Right lobe of liver (tissue), 4 donors: Measurements from ENCODE around the gene TAS2R41.

Experiments used
- POLR2A ChIP-seq: fragments of 450-650 bp; IDR thresholded peaks from one replicate; pipeline ENCODE4 v1.6.1; 2017; ENCODE audit warnings: antibody characterized with exemption, mild to moderate bottlenecking
- TF ChIP-seq, protein P1 (sequence below), 4 donors: fragments of 200-600 bp in 3 of 4; fragments of 450-650 bp in 1 of 4; IDR thresholded peaks; one replicate each; pipeline versions ENCODE4 v1.5.1 to v1.8.0; 2016 to 2022; ENCODE audit warnings: antibody characterized with exemption in 4 of 4, mild to moderate bottlenecking in 2 of 4
- donor health status: DM: no; HTN: no; CAD: no.
- donor health status: DM: no; HTN: no; CAD: no.
- donor health status: DM: no; HTN: yes; CAD: no.

DNA sequence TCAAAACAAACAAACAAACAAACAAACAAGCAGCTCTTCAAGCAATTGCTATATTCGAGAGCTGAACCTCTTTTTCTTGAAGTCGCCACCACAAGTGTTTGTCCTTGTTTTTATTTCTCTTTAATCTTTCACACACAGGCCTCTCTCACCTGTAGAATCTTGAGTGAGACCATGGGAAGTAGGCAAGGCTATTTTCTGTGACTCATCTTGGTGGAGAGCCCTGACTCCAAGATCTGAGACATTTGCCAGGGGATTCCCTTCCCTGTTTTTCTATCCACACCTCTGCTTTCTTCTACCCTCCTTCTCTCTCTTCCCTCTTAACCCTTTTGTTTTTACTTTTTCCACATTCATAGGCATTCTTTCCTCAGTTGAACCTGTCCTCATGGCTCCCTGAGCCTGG, 42.4 kb upstream of the TAS2R41 start:
- TF ChIP-seq POLR2A = no peak
- TF ChIP-seq, protein P1, sequence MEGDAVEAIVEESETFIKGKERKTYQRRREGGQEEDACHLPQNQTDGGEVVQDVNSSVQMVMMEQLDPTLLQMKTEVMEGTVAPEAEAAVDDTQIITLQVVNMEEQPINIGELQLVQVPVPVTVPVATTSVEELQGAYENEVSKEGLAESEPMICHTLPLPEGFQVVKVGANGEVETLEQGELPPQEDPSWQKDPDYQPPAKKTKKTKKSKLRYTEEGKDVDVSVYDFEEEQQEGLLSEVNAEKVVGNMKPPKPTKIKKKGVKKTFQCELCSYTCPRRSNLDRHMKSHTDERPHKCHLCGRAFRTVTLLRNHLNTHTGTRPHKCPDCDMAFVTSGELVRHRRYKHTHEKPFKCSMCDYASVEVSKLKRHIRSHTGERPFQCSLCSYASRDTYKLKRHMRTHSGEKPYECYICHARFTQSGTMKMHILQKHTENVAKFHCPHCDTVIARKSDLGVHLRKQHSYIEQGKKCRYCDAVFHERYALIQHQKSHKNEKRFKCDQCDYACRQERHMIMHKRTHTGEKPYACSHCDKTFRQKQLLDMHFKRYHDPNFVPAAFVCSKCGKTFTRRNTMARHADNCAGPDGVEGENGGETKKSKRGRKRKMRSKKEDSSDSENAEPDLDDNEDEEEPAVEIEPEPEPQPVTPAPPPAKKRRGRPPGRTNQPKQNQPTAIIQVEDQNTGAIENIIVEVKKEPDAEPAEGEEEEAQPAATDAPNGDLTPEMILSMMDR (IDR thresholded peaks at IDR 0.05) = no peak
